ENCODE results near the gene KCNH6.
A peak's percentile ranks its signal among the peaks of the same experiment; 100 is the strongest.

The KCNH6 gene

GRCh38 chr17:63564562-63564961, 41.4 kb downstream of the KCNH6 start:
- DNase-seq, result peak; percentile 40

DNA sequence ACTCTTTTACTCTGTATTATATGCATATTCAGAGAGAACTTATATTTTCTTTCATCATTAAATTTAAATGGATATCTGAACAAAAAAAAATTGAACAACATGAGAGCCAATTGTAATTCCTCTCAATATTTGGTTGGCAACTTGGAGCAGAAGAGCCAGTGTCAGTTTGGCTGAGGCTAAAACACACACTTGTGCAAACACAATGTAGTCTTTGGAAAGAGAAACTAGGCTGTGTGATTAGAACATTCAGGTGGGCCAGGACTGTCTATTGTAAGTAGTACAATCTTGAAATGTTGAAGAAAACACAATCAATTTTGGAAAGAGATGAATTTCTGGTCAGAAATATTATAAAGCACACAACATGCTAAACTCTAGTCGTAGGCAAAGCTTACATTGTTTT, 44.1 kb downstream of the KCNH6 start:
- DNase-seq, result no peak

DNA sequence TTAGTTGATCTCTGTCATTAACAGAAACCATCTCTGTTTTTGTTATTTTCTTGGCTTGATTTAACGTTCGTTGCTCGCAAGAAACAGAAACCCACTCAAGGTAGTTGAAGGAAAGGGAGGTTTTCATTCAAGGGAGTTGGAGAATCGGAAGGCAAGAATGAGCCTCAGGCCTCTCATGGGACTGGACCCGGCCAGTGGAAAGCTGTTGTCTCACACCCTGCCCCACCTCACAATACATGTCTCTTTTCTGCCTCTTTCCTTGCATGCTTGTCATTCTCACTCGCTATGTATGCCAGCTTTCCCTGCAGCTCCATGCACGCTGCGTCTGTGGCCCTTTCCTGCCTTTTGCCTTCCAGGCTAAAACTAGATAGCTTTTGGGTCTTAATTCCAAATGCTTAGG, 45.4 kb downstream of the KCNH6 start:
- no peak for DNase-seq

DNA sequence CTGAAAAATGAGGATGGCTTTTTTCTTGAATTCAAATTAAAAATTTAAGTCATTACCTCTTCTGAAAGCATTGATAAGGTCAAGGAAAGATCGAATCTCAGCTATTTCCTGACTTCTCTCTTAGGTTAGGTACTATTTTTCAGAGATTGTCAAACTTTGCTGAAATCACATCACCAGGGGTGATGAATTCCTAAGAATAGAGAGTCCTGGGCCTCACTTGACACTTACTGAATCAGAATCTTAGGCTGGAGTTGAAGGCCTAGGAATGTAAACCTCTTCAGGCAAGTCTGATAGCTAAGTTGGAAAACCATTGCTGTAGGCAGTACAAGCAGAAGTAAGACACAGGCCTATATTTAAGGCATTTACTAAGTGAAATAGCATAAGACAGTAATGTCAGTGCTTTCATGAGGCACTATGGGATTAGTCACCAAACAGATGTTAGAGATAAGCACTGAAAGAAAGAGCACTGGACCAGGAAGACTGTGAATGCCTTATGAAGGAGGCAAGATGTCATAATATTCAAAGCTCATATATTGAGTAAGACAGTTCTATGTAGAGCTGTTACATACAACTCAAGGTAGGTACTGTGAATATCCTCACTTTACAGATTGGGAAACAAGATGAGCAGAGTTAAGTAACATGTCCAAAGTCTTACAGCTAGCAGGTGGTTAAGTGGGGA, 48.6 kb downstream of the KCNH6 start:
- DNase-seq, result no peak

GRCh38 chr17:63573634-63574033, 50.5 kb downstream of the KCNH6 start:
- DNase-seq, result peak; percentile 12

GRCh38 chr17:63578027-63578768, 55.0 kb downstream of the KCNH6 start:
- peak; percentile 26 for DNase-seq

DNA sequence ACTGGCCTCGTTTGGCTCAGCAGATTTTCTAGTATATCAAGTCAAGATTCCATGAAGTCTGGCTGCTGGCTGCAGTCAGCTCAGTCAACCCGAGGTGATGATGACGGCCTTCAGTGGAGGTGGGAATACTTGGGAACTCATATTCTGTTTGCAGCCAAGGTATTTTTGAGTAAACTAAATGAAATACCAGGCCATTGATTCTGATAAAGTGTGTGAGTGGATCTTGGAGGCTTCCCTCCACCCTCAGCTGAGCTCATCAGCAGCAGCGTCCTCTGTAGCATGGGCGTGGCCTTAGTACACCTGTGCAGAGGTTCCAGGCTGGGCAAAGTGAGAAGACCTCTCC, 55.6 kb downstream of the KCNH6 start:
- peak; percentile 15 for DNase-seq

GRCh38 chr17:63579633-63580032, 56.5 kb downstream of the KCNH6 start:
- no peak for DNase-seq

- no peak for DNase-seq
Measured at GRCh38 chr17:63587770-63588169, 64.6 kb downstream of the KCNH6 start.

GRCh38 chr17:63588797-63589196, 65.6 kb downstream of the KCNH6 start:
- no peak for DNase-seq

- DNase-seq, result no peak
Measured at GRCh38 chr17:63589646-63590045, 66.5 kb downstream of the KCNH6 start.

- DNase-seq, result no peak
Measured at GRCh38 chr17:63592797-63593196, 69.6 kb downstream of the KCNH6 start.

GRCh38 chr17:63595132-63595531, 72.0 kb downstream of the KCNH6 start:
- DNase-seq, result no peak

Data from activated CD8-positive, alpha-beta memory T cell treated with anti-CD3 and anti-CD28 coated beads, Interleukin-2, amount 50 U/mL, for 48 hours (primary cell).